Type B pancreatic cell (in vitro differentiated cells): Measurements from ENCODE around the gene ISM1. TPM values are rescaled to one million over a fixed set of nuclear protein-coding genes. Genes with fewer than 3 reads are reported as not detected.

ENCODE experiments used
- DNase-seq: peaks from one replicate; pipeline ENCODE4 v3.0.0; 2021; ENCODE audit warnings: mixed read lengths; ENCODE audit not compliant: unreplicated experiment; ENCODE audit errors: extremely low spot score
- H3K27ac Mint-ChIP-seq: 2 replicates; pipeline ENCODE4 v1.8.0; 2021; ENCODE audit warnings: mild to moderate bottlenecking, mixed read lengths
- H3K27me3 Mint-ChIP-seq: 2 replicates; pipeline ENCODE4 v1.8.0; 2021; ENCODE audit warnings: mixed read lengths
- H3K36me3 Mint-ChIP-seq: 2 replicates; pipeline ENCODE4 v1.8.0; 2021; ENCODE audit warnings: mixed read lengths
- H3K4me1 Mint-ChIP-seq: one replicate; pipeline ENCODE4 v1.8.0; 2021; ENCODE audit warnings: mixed read lengths; ENCODE audit not compliant: unreplicated experiment
- H3K4me3 Mint-ChIP-seq: 2 replicates; pipeline ENCODE4 v1.8.0; 2021; ENCODE audit warnings: mild to moderate bottlenecking, mixed read lengths
- H3K9me3 Mint-ChIP-seq: 2 replicates; pipeline ENCODE4 v1.8.0; 2021; ENCODE audit warnings: mixed read lengths
- CTCF ChIP-seq: fragments of 200-600 bp; sonication (generic); conservative IDR thresholded peaks from 2 replicates; pipeline ENCODE4 v1.5.0; 2021; ENCODE audit warnings: antibody characterized with exemption, mild to moderate bottlenecking
- total RNA-seq: library from RNA; stranded (reverse); gene quantifications from 2 replicates; pipeline ENCODE4 v1.2.1, GENCODE V29; 2021; ENCODE audit warnings: low replicate concordance

The ISM1 gene
- total RNA-seq, 1 donor from 2014 or later = 9.0 TPM

GRCh38 chr20:13213335-13213734, 7.7 kb upstream of the ISM1 start:
- Mint-ChIP-seq H3K4me1 (peaks cover 5% of the 10 kb centered on the region), H3K4me3 (no peak overlapping the region), H3K36me3 (peaks cover 3% of the 10 kb centered on the region), H3K27ac (no peak overlapping the region), H3K27me3 (peaks cover 57% of the 10 kb centered on the region), H3K9me3 (peaks cover 4% of the 10 kb centered on the region)
- no peak for DNase-seq
- TF ChIP-seq CTCF = no peak

- Mint-ChIP-seq H3K27ac (no peak overlapping the region), H3K4me1 (peaks cover 14% of the 10 kb centered on the region), H3K27me3 (peaks cover 75% of the 10 kb centered on the region), H3K4me3 (no peak overlapping the region), H3K36me3 (peaks cover 3% of the 10 kb centered on the region), H3K9me3 (peaks cover 4% of the 10 kb centered on the region)
- no peak for DNase-seq
- no peak for TF ChIP-seq CTCF
Observed at GRCh38 chr20:13216533-13216932, 4.5 kb upstream of the ISM1 start.

- peaks cover 9% of the 10 kb centered on the region for H3K4me1 Mint-ChIP-seq
- TF ChIP-seq CTCF = no peak
- H3K9me3 Mint-ChIP-seq = no peaks in the 10 kb centered on the region
- peaks cover 84% of the 10 kb centered on the region for H3K27me3 Mint-ChIP-seq
- peak; percentile 75 for DNase-seq
- H3K4me3 Mint-ChIP-seq = peak overlapping the region; percentile 90
- peaks cover 3% of the 10 kb centered on the region for H3K36me3 Mint-ChIP-seq
- no peak overlapping the region for H3K27ac Mint-ChIP-seq
Observed at GRCh38 chr20:13219327-13220193, 1.5 kb upstream of the ISM1 start.

- Mint-ChIP-seq H3K36me3 (peaks cover 3% of the 10 kb centered on the region), H3K27ac (peak overlapping the region; percentile 51), H3K27me3 (peaks cover 82% of the 10 kb centered on the region), H3K4me3 (peak overlapping the region; percentile 90), H3K4me1 (peaks cover 9% of the 10 kb centered on the region), H3K9me3 (no peaks in the 10 kb centered on the region)
- peak; percentile 74 for DNase-seq
- TF ChIP-seq CTCF = no peak
Observed at GRCh38 chr20:13220194-13220903, 725 bp upstream of the ISM1 start.

GRCh38 chr20:13221313-13221672, 219 bp downstream of the ISM1 start:
- H3K4me3 Mint-ChIP-seq = no peak overlapping the region
- no peak overlapping the region for H3K27ac Mint-ChIP-seq
- peaks cover 3% of the 10 kb centered on the region for H3K36me3 Mint-ChIP-seq
- peaks cover 78% of the 10 kb centered on the region for H3K27me3 Mint-ChIP-seq
- DNase-seq = no peak
- peaks cover 9% of the 10 kb centered on the region for H3K4me1 Mint-ChIP-seq
- H3K9me3 Mint-ChIP-seq = no peaks in the 10 kb centered on the region
- TF ChIP-seq CTCF = no peak
